OCI-LY1 (cell line): ENCODE data around the gene STS.
A peak's percentile ranks its signal among the peaks of the same experiment; 100 is the strongest.

ENCODE experiments used
- H2AFZ ChIP-seq: fragments of 200-600 bp; sonication (generic), shearing (Covaris generic); 2 replicates; pipeline ENCODE4 v1.6.0; 2014; ENCODE audit warnings: antibody characterized with exemption, mild to moderate bottlenecking, low read length
- H3F3A ChIP-seq: fragments of 200-600 bp; sonication (generic), shearing (Covaris generic); 2 replicates; pipeline ENCODE4 v1.6.0; 2014; ENCODE audit warnings: mild to moderate bottlenecking, antibody characterized with exemption, low read length, moderate library complexity; ENCODE audit not compliant: insufficient read depth
- H3K27ac ChIP-seq: fragments of 200-600 bp; sonication (generic); 2 replicates; pipeline ENCODE4 v1.5.1; 2014; ENCODE audit warnings: low read length, mixed run types, mild to moderate bottlenecking, low read depth; ENCODE audit not compliant: poor library complexity, severe bottlenecking
- H3K27me3 ChIP-seq: fragments of 200-600 bp; sonication (generic); 2 replicates; pipeline ENCODE4 v1.6.0; 2014; ENCODE audit warnings: antibody characterized with exemption, mild to moderate bottlenecking, low read length, moderate library complexity; ENCODE audit not compliant: insufficient read depth
- H3K36me3 ChIP-seq: fragments of 200-600 bp; sonication (generic); 2 replicates; pipeline ENCODE4 v1.6.1; 2014; ENCODE audit warnings: mild to moderate bottlenecking, antibody characterized with exemption, low read length, moderate library complexity, mixed read lengths; ENCODE audit not compliant: insufficient read depth
- H3K4me1 ChIP-seq: fragments of 200-600 bp; sonication (generic); 2 replicates; pipeline ENCODE4 v1.5.1; 2014; ENCODE audit warnings: mild to moderate bottlenecking, low read length, moderate library complexity; ENCODE audit not compliant: insufficient read depth, severe bottlenecking
- H3K4me2 ChIP-seq: fragments of 200-600 bp; sonication (generic), shearing (Covaris generic); 2 replicates; pipeline ENCODE4 v1.6.1; 2014; ENCODE audit warnings: low read length
- H3K4me3 ChIP-seq: fragments of 200-600 bp; sonication (generic); 2 replicates; pipeline ENCODE4 v1.5.1; 2014; ENCODE audit warnings: low read length, low read depth, mild to moderate bottlenecking, mixed read lengths; ENCODE audit not compliant: poor library complexity, severe bottlenecking
- H3K79me2 ChIP-seq: fragments of 200-600 bp; shearing (Covaris generic); 2 replicates; pipeline ENCODE4 v1.6.1; 2016; ENCODE audit warnings: mixed run types, low read length, mixed read lengths; ENCODE audit not compliant: insufficient read depth
- H3K9ac ChIP-seq: fragments of 200-600 bp; sonication (generic), shearing (Covaris generic); 2 replicates; pipeline ENCODE4 v1.6.1; 2014; ENCODE audit warnings: mild to moderate bottlenecking, low read length, mixed read lengths
- H3K9me2 ChIP-seq: fragments of 200-600 bp; sonication (generic), shearing (Covaris generic); 2 replicates; pipeline ENCODE4 v1.6.1; 2014; ENCODE audit warnings: low read depth, mild to moderate bottlenecking, low read length, mixed read lengths
- H3K9me3 ChIP-seq: fragments of 200-600 bp; shearing (Covaris generic); 2 replicates; pipeline ENCODE4 v1.6.1; 2014; ENCODE audit warnings: low read length, mixed read lengths
- H4K20me1 ChIP-seq: fragments of 200-600 bp; sonication (generic), shearing (Covaris generic); 2 replicates; pipeline ENCODE4 v1.6.0; 2016; ENCODE audit warnings: mild to moderate bottlenecking, low read length; ENCODE audit not compliant: insufficient read depth
- CTCF ChIP-seq: fragments of 200-600 bp; sonication (generic), shearing (Covaris generic); IDR thresholded peaks from 2 replicates; pipeline ENCODE4 v1.5.1; 2017; ENCODE audit warnings: mild to moderate bottlenecking, antibody characterized with exemption, low read length, moderate library complexity, mixed read lengths
- EZH2 ChIP-seq: fragments of 200-600 bp; sonication (generic), shearing (Covaris generic); IDR thresholded peaks from 2 replicates; pipeline ENCODE4 v1.8.0; 2017; ENCODE audit warnings: borderline replicate concordance, mixed run types, mild to moderate bottlenecking, antibody characterized with exemption, low read length, moderate library complexity, mixed read lengths

STS gene

GRCh38 chrX:7149411-7149810 lies 1.9 kb downstream of the STS start:
- no peaks in the 10 kb centered on the region for H3K9me2 ChIP-seq
- no peaks in the 10 kb centered on the region for H3K36me3 ChIP-seq
- H2AFZ ChIP-seq, result no peak overlapping the region
- no peaks in the 10 kb centered on the region for H3K27me3 ChIP-seq
- peak overlapping the region; percentile 23 for H3K27ac ChIP-seq
- peaks cover 31% of the 10 kb centered on the region for H3K79me2 ChIP-seq
- H4K20me1 ChIP-seq, result no peaks in the 10 kb centered on the region
- peak overlapping the region; percentile 99 for H3K9ac ChIP-seq
- H3K4me3 ChIP-seq, result peak overlapping the region; percentile 99
- no peaks in the 10 kb centered on the region for H3K9me3 ChIP-seq
- no peak for TF ChIP-seq CTCF
- TF ChIP-seq EZH2, result no peak
- peaks cover 51% of the 10 kb centered on the region for H3K4me1 ChIP-seq
- H3K4me2 ChIP-seq, result peak overlapping the region; percentile 89
- no peaks in the 10 kb centered on the region for H3F3A ChIP-seq

- no peak overlapping the region for H2AFZ ChIP-seq
- H3K9me2 ChIP-seq, result no peaks in the 10 kb centered on the region
- peaks cover 29% of the 10 kb centered on the region for H3K4me1 ChIP-seq
- H3K79me2 ChIP-seq, result no peaks in the 10 kb centered on the region
- H3K27me3 ChIP-seq, result no peaks in the 10 kb centered on the region
- H3K4me3 ChIP-seq, result no peak overlapping the region
- H3K36me3 ChIP-seq, result no peaks in the 10 kb centered on the region
- H4K20me1 ChIP-seq, result no peaks in the 10 kb centered on the region
- no peak for TF ChIP-seq CTCF
- no peak for TF ChIP-seq EZH2
- no peaks in the 10 kb centered on the region for H3K9me3 ChIP-seq
- H3K4me2 ChIP-seq, result no peak overlapping the region
- H3K27ac ChIP-seq, result no peak overlapping the region
- H3K9ac ChIP-seq, result no peak overlapping the region
- no peaks in the 10 kb centered on the region for H3F3A ChIP-seq
Observed at GRCh38 chrX:7153231-7153630, 5.7 kb downstream of the STS start.

GRCh38 chrX:7154041-7154597 lies 6.6 kb downstream of the STS start:
- Histone ChIP-seq H3K4me2 (no peak overlapping the region; the same call in 1 of the 2 replicates), H3K36me3 (no peaks in the 10 kb centered on the region), H3K4me3 (no peak overlapping the region), H2AFZ (no peak overlapping the region), H3K9me3 (no peaks in the 10 kb centered on the region), H3K27ac (no peak overlapping the region), H4K20me1 (no peaks in the 10 kb centered on the region), H3K9me2 (no peaks in the 10 kb centered on the region), H3K79me2 (no peaks in the 10 kb centered on the region), H3K4me1 (peaks cover 24% of the 10 kb centered on the region), H3F3A (no peaks in the 10 kb centered on the region), H3K27me3 (no peaks in the 10 kb centered on the region), H3K9ac (no peak overlapping the region)
- no peak for TF ChIP-seq CTCF
- TF ChIP-seq EZH2, result no peak
